HuH-7.5 (cell line): Measurements from ENCODE around the gene AXIN2.

Experiments used
- DNase-seq: peaks from one replicate; pipeline ENCODE4 v3.0.0; 2011; ENCODE audit warnings: low spot score

Gene AXIN2, protein sequence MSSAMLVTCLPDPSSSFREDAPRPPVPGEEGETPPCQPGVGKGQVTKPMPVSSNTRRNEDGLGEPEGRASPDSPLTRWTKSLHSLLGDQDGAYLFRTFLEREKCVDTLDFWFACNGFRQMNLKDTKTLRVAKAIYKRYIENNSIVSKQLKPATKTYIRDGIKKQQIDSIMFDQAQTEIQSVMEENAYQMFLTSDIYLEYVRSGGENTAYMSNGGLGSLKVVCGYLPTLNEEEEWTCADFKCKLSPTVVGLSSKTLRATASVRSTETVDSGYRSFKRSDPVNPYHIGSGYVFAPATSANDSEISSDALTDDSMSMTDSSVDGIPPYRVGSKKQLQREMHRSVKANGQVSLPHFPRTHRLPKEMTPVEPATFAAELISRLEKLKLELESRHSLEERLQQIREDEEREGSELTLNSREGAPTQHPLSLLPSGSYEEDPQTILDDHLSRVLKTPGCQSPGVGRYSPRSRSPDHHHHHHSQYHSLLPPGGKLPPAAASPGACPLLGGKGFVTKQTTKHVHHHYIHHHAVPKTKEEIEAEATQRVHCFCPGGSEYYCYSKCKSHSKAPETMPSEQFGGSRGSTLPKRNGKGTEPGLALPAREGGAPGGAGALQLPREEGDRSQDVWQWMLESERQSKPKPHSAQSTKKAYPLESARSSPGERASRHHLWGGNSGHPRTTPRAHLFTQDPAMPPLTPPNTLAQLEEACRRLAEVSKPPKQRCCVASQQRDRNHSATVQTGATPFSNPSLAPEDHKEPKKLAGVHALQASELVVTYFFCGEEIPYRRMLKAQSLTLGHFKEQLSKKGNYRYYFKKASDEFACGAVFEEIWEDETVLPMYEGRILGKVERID

DNA sequence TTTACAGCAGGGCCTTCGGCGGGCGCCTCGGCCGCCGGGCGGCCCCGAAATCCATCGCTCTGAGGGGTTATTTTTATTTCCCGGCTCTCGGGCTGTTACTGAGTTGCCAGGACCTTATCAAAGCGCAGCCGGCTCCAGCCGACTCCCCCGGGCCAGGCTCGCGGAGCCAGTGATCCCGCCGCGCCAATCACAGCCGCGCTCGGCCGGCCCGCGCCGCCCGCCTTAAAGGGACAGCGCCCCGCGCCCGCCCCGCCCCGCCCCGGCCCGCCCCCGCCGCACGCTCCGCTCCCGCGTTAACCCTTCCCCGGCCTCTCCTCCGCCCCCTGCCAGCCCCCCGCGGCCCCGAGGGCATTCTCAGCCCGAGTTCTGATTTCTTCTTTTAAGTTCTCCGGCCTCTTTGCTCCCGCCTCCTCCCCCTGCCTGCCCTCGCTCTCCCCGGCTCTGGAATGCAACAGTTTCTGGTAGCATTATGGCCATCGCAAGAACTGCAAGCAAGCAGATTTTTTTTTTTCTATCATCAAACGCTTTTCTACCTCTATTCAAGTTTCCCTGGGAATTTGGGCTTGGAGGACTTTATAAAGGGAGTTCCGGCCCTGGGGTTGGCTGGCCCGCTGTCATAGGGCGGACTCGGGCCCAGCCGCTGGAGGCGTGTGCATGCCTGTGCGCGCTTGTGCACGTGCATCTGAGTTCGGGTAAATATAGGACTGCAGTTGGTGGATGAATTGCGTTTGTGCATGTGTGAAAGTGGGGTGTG, at the start of gene AXIN2:
Gene AXIN2, minus strand, starts transcription at position 197 of the 754 bp plus-strand sequence. CDS start 3,028 bp downstream, outside the sequence.
- peak; percentile 100 for DNase-seq

DNA sequence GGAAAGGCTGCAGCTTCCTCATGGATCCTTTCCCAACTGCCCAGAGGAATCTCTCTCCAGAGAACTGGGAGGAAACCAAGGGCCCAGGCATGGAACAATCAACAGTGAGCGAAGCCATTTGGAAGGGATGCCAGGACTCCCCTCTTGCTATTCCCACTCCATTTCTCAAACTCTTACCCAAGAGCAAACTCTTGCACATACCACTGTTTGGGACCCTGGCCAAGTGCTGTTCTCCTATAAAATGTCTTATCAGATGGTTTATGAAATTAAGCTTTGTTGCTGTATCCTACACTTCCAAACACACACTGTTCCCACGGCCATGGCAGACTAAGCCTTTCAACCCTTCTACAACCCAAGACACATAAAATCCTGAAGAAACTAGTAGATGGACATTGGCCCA, 48.3 kb upstream of the AXIN2 start:
- DNase-seq = no peak

DNA sequence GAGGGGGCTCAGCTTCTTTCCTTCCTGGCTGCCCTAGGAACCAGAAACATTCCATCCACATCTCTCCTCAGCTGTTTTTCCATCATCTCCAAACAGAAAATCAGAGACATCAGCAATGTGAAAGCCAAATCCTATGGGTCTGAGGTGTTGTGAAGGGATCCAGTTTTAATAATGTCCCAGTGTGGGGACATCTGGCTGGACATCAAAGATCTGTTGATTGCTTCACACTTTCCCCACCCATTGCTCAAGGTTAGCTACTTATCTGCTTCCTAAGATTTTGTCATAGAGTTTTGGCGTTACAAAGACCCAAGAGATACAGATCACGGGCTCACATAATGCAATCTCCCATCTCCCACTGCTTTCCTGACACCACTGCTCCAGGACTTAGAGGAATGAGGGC, 47.8 kb upstream of the AXIN2 start:
- no peak for DNase-seq

DNA sequence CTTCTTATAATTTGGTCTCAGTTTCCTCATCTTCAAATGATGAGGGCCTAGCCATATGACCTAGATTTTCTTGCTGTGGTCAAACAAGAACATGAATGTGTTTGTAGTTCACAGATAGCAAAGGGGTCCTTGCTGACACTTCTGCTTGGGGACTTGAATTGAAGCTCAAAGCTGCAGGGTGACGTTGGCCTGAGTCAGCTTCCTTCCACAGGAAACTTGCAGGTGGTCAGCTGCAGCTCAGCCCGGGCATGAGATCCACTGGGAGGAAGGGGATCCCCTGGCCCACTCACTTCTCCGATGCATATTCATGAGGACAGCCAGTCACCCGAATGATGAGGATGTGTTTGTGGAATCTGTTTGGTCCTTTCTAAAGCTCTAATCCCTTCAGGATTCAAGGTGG, 42.6 kb upstream of the AXIN2 start:
- DNase-seq = no peak

DNA sequence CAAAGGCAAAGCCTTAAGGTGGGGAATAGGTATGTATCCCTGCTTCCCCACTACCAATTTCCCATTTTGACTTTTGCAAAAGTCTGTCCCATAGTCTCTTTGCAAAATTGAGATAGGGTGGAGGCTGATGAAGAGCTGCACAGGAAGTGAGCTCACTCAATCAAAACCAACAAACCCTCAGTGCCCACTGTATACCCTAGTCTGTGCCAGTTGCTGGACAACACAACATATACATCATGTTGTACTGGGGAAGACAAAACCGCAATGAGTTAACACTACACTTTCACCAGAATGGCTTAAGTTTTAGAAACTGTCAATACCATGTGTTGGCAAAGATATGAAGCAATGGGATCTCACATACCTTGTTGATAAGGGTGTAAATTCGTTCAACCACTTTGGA, 40.4 kb upstream of the AXIN2 start:
- DNase-seq = no peak

DNA sequence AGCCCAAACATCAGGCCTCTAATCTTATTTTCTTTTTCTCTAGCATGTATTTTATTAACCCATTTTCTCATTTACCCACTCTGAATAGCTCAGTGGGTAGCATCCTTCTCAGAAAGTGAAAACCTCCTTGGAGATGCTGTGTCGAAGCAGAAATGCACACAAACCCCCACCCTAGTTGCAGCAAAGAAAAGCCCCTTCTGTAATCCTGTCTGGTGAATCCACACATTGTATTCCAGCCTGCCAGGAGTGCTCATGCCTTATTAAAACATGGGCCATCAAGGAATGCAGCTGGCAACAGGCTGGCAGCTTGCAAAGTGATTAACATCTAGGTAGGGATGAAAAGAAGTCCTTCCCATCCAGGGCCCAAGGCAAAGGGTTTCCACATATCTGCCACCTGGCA, 39.7 kb upstream of the AXIN2 start:
- no peak for DNase-seq

DNA sequence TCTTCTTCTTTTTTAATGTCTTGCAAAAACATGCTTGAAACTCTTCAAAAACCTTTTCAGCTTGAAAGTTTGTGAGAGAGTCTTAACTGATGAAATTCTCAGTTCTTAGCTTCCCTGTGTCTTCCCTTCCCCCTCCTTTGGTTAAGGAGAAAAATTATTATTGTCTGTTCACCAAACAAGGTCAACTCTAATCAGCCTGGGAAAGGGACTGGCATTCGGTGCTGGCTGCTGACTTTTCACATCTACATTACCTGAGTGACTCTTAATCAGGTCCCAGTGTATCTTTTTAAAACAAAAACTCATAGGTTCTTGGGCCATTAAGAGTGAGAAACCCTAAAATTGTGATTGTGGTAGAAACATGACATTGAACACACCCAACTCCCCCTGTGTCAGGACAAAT, 39.1 kb upstream of the AXIN2 start:
- no peak for DNase-seq

DNA sequence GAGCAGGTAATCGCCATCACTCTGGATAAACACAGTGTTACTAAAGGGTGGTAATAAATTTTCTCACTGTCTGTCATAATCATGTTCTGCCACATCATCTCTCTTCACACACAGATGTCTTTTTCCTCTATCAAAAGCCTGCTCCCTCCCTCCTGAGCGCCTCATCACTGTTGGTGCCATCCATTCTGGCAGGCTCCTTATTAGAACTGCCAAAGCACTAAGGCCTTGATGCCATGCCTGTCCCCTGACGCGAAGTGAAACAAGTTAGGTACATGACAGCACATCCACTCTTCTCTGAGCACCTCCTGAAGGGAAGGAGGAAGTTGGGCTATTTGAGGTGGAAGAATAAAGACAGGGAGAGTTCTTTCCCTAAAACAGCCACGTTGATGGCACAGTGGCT, 38.2 kb upstream of the AXIN2 start:
- no peak for DNase-seq

DNA sequence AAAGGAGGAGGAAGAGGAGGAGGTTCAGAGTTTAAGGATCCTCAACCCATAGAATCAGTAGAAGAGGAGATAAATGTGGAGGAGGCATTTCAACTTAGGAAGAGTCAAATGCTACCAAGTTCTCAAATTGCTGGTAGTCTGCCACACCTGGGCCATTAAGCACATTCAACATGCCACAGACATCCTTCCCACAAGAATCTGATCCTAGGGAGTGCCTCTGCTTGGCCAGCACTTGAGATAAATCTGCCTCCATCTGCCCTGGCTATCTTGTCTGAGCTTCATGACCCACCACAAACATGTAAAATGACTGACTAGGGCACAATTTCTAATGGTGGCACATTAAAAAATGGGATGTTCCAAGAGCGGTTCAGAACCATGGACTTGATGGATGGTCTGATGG, 37.3 kb upstream of the AXIN2 start:
- DNase-seq = no peak

DNA sequence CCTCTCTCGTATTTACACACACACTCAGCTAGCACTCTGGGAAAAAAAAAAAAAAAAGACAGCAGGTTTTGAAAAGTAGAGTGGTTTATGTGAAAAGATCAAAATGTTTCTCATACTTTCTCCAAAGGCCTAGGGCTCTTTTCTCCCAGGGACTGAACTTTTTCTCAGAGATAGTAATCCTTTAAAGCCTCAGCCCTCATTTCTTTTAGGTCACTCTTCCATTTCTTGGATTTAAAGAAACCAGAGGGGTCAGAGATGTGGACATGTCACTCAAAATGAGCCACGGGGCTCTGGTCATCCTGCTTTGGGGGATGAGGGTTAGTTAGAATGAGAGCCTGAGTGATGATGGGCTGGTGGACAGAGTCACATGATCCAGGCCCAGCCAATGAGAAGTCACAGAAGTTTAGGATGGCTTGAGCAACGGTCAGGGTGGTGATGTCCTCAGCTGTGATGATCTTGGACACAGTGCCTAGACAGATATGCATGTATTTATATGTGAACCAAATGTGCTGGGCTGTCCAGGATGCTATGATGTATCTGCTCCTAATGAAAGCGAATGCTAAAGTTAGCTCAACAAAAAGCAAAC, 33.7 kb upstream of the AXIN2 start:
- DNase-seq = no peak

DNA sequence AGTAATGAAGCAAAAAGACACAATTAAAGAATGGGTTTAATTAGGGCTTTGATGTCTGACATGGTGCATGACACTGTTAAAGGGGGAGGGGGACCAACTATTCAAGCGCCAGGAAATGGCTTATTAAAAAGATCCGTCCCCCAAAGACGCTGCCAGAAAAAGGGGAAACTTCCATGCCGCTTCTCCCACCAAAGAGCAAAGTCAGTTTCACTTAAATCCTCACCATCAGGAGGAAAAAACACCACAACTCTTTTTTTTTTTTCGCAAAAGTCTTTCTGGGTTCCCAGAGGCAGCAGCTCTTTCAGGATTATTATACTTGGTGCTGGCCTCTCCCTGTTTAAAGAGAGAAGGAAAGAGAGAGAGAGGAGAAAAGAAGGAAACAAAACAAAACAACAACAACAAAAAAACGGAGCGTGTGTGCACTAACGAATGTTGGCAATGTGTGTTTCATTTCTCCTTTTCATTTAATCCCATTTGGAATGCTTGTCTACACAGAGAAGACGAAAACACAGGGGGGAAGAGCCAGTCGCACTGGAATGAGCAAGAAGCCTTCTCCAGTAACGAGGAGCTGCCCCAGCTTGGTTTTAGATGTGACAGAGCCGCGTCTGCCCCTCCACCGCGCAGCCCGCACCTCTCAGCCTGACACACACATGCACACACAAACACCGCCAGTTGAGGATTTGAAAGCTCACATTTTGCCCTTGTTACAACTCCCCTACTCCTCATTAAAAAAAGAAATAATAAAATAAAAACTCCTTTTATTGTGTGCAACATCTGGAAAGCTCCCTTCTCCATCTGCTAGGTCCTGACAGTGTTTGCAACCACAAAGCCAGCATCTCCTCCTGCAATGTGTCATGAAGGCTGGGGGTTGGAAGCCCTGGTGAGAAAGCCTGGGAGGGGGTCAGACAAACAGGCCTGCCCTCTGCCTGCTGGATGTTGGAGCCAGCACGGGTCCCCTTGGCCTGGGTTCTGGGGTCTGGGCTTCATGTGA, 32.7 kb upstream of the AXIN2 start:
- no peak for DNase-seq

DNA sequence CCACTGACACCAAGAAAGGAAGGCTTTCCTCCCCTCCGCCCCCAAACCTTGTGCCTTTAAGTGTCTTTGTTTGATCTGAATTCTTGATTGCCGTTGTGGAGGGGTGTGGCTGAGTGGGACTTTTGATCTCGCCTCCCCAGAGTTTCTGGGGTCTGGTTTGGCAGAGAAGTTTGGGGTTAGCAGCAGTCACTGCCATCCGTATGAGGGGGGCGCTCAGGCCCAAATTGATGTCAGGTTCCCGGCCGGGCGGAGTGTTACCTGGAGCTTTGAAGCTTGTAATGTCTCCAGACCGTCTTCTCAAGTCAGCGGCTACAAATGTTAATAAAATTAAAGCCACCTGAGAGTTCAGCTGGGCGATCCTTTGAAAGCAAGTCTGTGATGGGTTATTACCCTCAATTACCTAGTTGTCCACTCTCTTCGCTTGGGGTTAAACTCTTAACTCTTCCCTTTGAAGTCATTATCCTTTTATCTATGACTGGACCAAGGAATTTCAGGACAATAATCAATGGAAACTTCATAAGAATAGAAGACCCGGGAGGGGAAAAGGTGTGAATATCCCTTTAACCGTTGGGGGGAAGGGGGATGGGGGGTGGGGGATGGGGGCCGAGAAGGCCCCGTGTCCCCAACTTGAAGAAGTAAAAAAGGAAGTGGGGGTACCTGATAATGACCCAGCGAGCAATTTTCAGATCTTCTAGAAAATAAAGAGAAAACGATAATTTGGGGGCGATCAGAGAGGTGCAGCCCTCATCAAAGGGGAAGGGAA, 31.8 kb upstream of the AXIN2 start:
- no peak for DNase-seq

DNA sequence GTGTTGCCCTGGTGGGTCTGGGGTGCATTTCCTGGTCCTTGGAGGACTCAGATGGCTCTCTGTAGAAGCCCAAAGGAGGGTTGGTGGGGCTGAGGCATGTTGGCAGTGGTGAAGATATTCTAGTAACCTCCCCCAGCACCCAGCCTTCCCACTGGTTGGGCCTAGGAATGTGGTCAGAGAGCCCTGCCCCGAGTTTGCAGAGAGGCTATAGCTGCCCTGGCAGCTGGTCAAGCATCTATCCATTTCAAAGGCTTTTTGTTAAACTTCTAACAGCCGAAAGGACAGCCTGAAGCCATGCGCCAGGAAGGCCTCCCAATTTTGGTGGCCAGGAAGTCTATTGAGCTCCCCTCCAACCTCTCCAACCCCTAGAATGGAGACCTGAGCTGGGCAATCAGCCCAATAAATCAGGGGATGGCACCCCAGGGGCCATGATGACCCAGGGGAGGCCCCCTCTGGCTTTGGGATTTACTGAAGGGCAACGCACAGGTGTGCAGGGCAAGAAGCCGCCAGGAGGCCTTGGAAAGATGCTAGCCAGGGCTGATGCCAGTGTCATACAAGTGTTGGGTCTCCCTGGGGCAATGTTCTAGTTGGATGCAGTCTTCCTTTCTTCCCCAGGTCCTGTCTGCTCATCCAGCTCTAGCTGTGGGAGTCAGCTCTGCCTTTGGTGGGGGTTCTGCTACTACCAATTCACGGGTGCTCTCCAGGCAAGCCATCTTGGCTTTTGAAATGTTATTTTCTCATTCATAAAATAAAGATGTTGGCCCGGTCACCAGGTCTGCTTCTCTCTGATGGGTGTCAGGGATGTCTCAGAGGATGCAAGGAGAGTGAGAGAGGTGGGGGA, 30.9 kb upstream of the AXIN2 start:
- DNase-seq = no peak

DNA sequence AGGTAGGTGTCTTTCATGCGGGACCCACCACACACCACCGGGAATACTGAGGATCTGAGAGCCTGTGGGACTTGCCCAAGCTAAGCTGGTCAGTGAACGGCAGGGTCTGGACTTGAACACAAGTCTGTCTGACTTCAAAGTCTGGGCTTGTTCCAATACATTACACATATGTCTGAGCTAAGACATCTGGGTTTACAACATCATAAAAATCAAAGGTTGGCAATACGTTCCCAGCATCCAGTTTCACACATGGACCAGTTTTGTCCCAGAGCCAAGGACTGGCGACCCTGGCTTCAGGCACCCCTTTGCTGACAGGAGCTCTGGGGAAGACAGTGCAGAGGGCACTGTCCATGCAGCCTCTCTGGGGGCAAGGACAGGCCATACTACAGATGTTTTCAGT, 27.9 kb upstream of the AXIN2 start:
- DNase-seq = no peak

DNA sequence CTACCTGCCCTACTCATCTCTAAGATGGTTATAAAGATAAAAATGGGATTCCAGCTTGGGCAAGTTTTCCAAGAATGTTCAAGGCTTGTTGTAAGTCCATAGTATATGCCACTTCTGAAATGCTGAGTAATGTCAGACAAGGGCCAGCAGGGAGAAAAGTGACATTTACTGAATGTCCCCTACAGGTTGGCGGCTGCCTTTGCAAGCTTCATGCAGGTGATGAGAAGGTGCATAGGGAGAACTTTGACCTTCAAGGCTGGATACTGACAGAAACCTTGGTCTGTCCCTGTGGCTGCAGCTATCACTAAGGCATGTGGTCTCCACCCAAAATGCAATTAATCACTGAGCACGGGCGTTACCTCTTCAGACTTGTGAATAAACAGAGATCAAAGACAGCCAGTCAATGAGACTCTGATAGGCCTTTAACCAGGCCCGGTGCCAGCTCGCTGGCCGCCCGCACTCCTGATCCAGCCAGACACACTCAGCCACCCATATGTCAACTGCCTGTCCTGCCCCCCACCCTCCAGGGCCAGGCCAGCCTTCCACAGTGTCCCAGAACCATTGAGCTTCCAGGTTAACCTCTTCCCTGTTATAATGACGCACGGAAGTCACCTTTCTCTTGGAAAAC, 26.8 kb upstream of the AXIN2 start:
- peak; percentile 45 for DNase-seq

DNA sequence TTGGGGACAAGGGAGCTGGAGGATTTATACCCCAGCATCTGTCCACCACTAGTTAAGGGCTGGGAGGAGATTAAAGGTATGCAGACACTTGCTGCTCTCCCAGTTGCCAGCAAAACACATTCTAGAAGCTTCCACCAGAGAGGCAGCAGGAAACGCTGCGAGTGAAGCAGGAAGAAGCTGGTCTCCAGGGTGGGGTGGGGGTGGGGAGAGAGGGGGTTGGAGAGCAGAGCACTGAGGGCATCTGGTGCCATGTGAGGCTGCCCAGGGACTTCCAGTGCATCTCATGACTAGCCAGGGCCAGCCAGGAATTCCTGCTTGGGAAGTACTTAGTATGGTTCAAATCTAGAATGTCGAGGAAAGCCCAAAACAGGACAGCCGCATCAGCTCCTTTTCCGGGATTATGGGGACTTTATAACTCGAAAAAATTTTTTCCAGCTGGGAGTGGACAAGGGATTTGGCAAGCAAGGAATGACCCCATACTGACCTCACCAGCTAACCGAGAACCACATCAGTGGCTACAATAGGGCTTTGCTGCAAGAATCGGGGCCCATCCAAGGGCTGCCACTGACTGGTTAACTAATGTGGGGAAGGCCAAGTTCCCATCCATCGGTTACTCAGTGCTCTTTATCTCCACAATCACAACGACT, 26.2 kb upstream of the AXIN2 start:
- DNase-seq = no peak

DNA sequence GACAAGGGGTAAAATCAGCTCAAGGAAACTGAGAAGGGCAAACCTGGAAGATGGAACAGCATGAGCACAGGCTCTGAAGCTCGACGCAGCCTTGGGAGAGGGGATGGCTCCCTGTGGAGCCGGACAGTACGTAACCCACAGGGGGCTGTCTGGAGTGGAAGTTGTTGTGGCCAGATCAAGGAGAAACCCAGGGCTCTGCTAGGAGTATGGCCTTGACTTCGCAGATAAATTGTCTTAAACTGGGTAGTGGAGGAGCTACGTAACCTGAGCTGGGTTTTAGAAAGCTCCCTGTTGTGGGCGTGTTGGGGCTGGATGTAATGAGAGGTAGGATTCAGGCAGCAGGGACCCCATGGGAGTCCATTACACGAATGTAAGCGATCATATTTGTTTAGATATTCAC, 25.5 kb upstream of the AXIN2 start:
- DNase-seq = no peak
